ENCODE measurements around the gene PTDSS2.
"Not testable (repeated sequence)": the region's sequence is repeated elsewhere in the genome, so short reads cannot be mapped to it uniquely, and the experiment has no call there.

PTDSS2 gene

GRCh38 chr11:508956-509355, 58.9 kb downstream of the PTDSS2 start:
- DNase-seq, result no peak

- no peak for DNase-seq
These were observed 62.9 kb downstream of the PTDSS2 start for GRCh38 chr11:512761-513595.

- DNase-seq, result no peak
These were observed 64.5 kb downstream of the PTDSS2 start for GRCh38 chr11:514606-515005.

- no peak for DNase-seq
These were observed 65.1 kb downstream of the PTDSS2 start for GRCh38 chr11:515131-515530.

- DNase-seq, result no peak
These were observed 66.3 kb downstream of the PTDSS2 start for GRCh38 chr11:516400-516799.

- not testable (repeated sequence) for DNase-seq
These were observed 67.0 kb downstream of the PTDSS2 start for GRCh38 chr11:516918-517685.

GRCh38 chr11:518463-519202, 68.6 kb downstream of the PTDSS2 start:
- peak; percentile 86 for DNase-seq

- DNase-seq, result no peak
These were observed 70.5 kb downstream of the PTDSS2 start for GRCh38 chr11:520428-521176.

- DNase-seq, result no peak
These were observed 71.2 kb downstream of the PTDSS2 start for GRCh38 chr11:521177-521688.

GRCh38 chr11:526192-526591, 76.1 kb downstream of the PTDSS2 start:
- no peak for DNase-seq

GRCh38 chr11:528166-528814, 78.2 kb downstream of the PTDSS2 start:
- no peak for DNase-seq

GRCh38 chr11:528815-529727, 79.0 kb downstream of the PTDSS2 start:
- DNase-seq, result no peak

- no peak for DNase-seq
These were observed 79.8 kb downstream of the PTDSS2 start for GRCh38 chr11:529728-530411.

GRCh38 chr11:530960-531831, 81.1 kb downstream of the PTDSS2 start:
- no peak for DNase-seq

- DNase-seq, result no peak
These were observed 81.9 kb downstream of the PTDSS2 start for GRCh38 chr11:531919-532526.

- DNase-seq, result no peak
These were observed 82.5 kb downstream of the PTDSS2 start for GRCh38 chr11:532527-532985.

- no peak for DNase-seq
These were observed 83.0 kb downstream of the PTDSS2 start for GRCh38 chr11:532986-533585.
